ENCODE measurements around the gene PRKCD. TPM values are rescaled to one million over a fixed set of nuclear protein-coding genes. Genes with fewer than 3 reads are reported as not detected.

PRKCD gene
- total RNA-seq, 1 donor from 2014 or later: 32.2 TPM

DNA sequence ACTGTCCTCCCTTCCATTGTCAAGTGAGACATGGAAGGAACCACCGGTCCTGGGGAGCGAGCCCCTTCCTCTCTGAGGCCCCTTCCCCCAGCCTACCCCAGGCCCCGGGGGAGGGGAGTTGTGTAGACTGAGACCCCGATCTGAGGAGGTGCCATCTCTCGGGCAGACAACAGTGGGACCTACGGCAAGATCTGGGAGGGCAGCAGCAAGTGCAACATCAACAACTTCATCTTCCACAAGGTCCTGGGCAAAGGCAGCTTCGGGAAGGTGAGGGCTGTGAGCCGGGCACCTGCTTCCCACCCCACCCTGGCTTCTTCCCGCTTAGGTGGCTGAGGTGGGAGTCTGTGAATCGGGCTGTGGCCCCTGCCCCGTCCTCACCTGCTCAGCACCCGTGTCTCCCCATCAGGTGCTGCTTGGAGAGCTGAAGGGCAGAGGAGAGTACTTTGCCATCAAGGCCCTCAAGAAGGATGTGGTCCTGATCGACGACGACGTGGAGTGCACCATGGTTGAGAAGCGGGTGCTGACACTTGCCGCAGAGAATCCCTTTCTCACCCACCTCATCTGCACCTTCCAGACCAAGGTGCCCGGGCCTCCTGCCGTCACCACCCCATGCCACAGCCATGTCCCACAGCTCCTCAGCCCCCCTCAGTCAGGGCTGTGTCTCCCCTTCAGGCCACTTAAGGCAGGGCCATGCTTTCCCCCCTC is 24.9 kb downstream of the PRKCD start:
- Histone ChIP-seq H3K27me3 (no peaks in the 10 kb centered on the region), H3K4me1 (no peaks in the 10 kb centered on the region), H3K4me3 (no peak overlapping the region), H3K36me3 (peaks cover 0 to 67% of the 10 kb centered on the region in 2 donors), H3K9me3 (no peaks in the 10 kb centered on the region), H3K27ac (no peak overlapping the region)
- TF ChIP-seq CTCF (IDR thresholded peaks at IDR 0.05) (no peak), POLR2AphosphoS5 (IDR thresholded peaks at IDR 0.05; ENCODE audit: insufficient read depth in 1 of 2, low read depth in 1 of 2) (no peak), POLR2A (IDR thresholded peaks at IDR 0.05) (no peak)
- intact Hi-C loops (cut with DNase I): no loop called here
- no peak for DNase-seq (ENCODE audit: extremely low spot score in 2 of 2)

- DNase-seq (ENCODE audit: extremely low spot score in 2 of 2): no peak
- no peak for TF ChIP-seq POLR2AphosphoS5 (IDR thresholded peaks at IDR 0.05; ENCODE audit: insufficient read depth in 1 of 2, low read depth in 1 of 2)
- no peak for TF ChIP-seq CTCF (IDR thresholded peaks at IDR 0.05)
- TF ChIP-seq POLR2A (IDR thresholded peaks at IDR 0.05): no peak
- no peak overlapping the region for H3K4me3 ChIP-seq
- no peaks in the 10 kb centered on the region for H3K9me3 ChIP-seq
- H3K27me3 ChIP-seq: no peaks in the 10 kb centered on the region
- intact Hi-C loops (cut with DNase I): no loop called here
- peaks cover 0 to 61% of the 10 kb centered on the region in 2 donors for H3K36me3 ChIP-seq
- no peak overlapping the region for H3K27ac ChIP-seq
- H3K4me1 ChIP-seq: no peaks in the 10 kb centered on the region
These were observed 25.7 kb downstream of the PRKCD start for GRCh38 chr3:53186726-53187125.

GRCh38 chr3:53187430-53187829 is 26.4 kb downstream of the PRKCD start:
- H3K36me3 ChIP-seq: peaks cover 0 to 56% of the 10 kb centered on the region in 2 donors
- no peak for TF ChIP-seq CTCF (IDR thresholded peaks at IDR 0.05)
- TF ChIP-seq POLR2A (IDR thresholded peaks at IDR 0.05): no peak
- no peak for TF ChIP-seq POLR2AphosphoS5 (IDR thresholded peaks at IDR 0.05; ENCODE audit: insufficient read depth in 1 of 2, low read depth in 1 of 2)
- no peaks in the 10 kb centered on the region for H3K9me3 ChIP-seq
- no peaks in the 10 kb centered on the region for H3K4me1 ChIP-seq
- no peak overlapping the region for H3K27ac ChIP-seq
- DNase-seq (ENCODE audit: extremely low spot score in 2 of 2): no peak
- no peak overlapping the region for H3K4me3 ChIP-seq
- H3K27me3 ChIP-seq: no peaks in the 10 kb centered on the region
- intact Hi-C loops (cut with DNase I): no loop called here

- Histone ChIP-seq H3K9me3 (no peaks in the 10 kb centered on the region), H3K36me3 (peaks cover 0 to 50% of the 10 kb centered on the region in 2 donors), H3K27ac (no peak overlapping the region), H3K4me3 (no peak overlapping the region), H3K4me1 (peaks cover 6% of the 10 kb centered on the region), H3K27me3 (no peaks in the 10 kb centered on the region)
- no peak for DNase-seq (ENCODE audit: extremely low spot score in 2 of 2)
- TF ChIP-seq POLR2A (IDR thresholded peaks at IDR 0.05) (no peak), POLR2AphosphoS5 (IDR thresholded peaks at IDR 0.05; ENCODE audit: insufficient read depth in 1 of 2, low read depth in 1 of 2) (no peak), CTCF (IDR thresholded peaks at IDR 0.05) (no peak)
- intact Hi-C loops (cut with DNase I): no loop called here
These were observed 27.2 kb downstream of the PRKCD start for GRCh38 chr3:53188136-53188685.

- TF ChIP-seq CTCF (IDR thresholded peaks at IDR 0.05) (no peak), POLR2A (IDR thresholded peaks at IDR 0.05) (no peak), POLR2AphosphoS5 (IDR thresholded peaks at IDR 0.05; ENCODE audit: insufficient read depth in 1 of 2, low read depth in 1 of 2) (no peak)
- no peak for DNase-seq (ENCODE audit: extremely low spot score in 2 of 2)
- Histone ChIP-seq H3K4me1 (peaks cover 12% of the 10 kb centered on the region), H3K36me3 (peaks cover 0 to 46% of the 10 kb centered on the region in 2 donors), H3K27ac (no peak overlapping the region), H3K27me3 (no peaks in the 10 kb centered on the region), H3K4me3 (no peak overlapping the region), H3K9me3 (no peaks in the 10 kb centered on the region)
- intact Hi-C loops (cut with DNase I): no loop called here
These were observed 27.7 kb downstream of the PRKCD start for GRCh38 chr3:53188720-53189119.
